B cell (primary cell): ENCODE data around the gene TLL1. TPM values are rescaled to one million over a fixed set of nuclear protein-coding genes. Genes with fewer than 3 reads are reported as not detected.

ENCODE experiments used
- ATAC-seq: fragments of 200-7000 bp; cut with Tn5 transposase; one replicate; pipeline ENCODE4 v1.10.0; 2021; ENCODE audit warnings: low read depth, mild to moderate bottlenecking, moderate number of reproducible peaks, moderate library complexity
- CTCF ChIA-PET: fragments of 350-600 bp; sonication (Branson Sonifier 250); formaldehyde crosslinking; loops from one replicate; lab custom pipeline; 2021; ENCODE audit warnings: antibody characterized with exemption, inconsistent platforms; lab: Charles Lee
- POLR2A ChIA-PET: fragments of 350-600 bp; sonication (Branson Sonifier 250); formaldehyde crosslinking; loops from one replicate; lab custom pipeline; 2021; ENCODE audit warnings: antibody characterized with exemption; lab: Charles Lee
- DNase-seq: peaks from one replicate; pipeline ENCODE4 v3.0.0; 2013
- H2AFZ ChIP-seq: 2 replicates; pipeline ENCODE4 v1.6.1; 2012; ENCODE audit warnings: mild to moderate bottlenecking, low read depth, low read length; ENCODE audit not compliant: insufficient read depth, poor library complexity, severe bottlenecking
- H3K27ac ChIP-seq, 2 donors: 1 replicate in 1 of 2; 2 replicates in 1 of 2; pipeline ENCODE4 v1.5.1; 2012 to 2013; ENCODE audit warnings: low read length in 2 of 2, mild to moderate bottlenecking in 2 of 2, moderate library complexity in 1 of 2
- H3K27me3 ChIP-seq, 4 experiments: fragments of 200-600 bp in 1 of 4; sonication (generic) in 1 of 4; replicated peaks in 1 of 4; 1 replicate in 2 of 4; 2 replicates in 2 of 4; pipeline versions ENCODE4 v1.6.1 to v1.7.0; 2013 to 2016; ENCODE audit warnings: low read length in 3 of 4, mild to moderate bottlenecking in 2 of 4, mixed read lengths in 1 of 4, moderate library complexity in 1 of 4; ENCODE audit not compliant: insufficient read depth in 4 of 4, control insufficient read depth in 3 of 4; ENCODE audit errors: control extremely low read depth in 1 of 4
- H3K36me3 ChIP-seq, 2 experiments: replicated peaks in 1 of 2; 1 replicate in 1 of 2; 2 replicates in 1 of 2; pipeline versions ENCODE4 v1.6.1 to v1.7.1; 2013; ENCODE audit warnings: low read length in 1 of 2; ENCODE audit not compliant: insufficient read depth in 2 of 2, control insufficient read depth in 1 of 2; ENCODE audit errors: control extremely low read depth in 1 of 2, extremely low read depth in 1 of 2
- H3K4me1 ChIP-seq, 2 donors: fragments of 200-600 bp in 1 of 2; sonication (generic) in 1 of 2; 1 replicate in 1 of 2; 2 replicates in 1 of 2; pipeline versions ENCODE4 v1.5.1 to v1.6.1; 2013 to 2017; ENCODE audit warnings: low read length in 2 of 2; ENCODE audit not compliant: control insufficient read depth in 2 of 2, insufficient read depth in 2 of 2
- H3K4me2 ChIP-seq: replicated peaks from 2 replicates; pipeline ENCODE3; 2012; ENCODE audit warnings: mild to moderate bottlenecking, low read depth, low read length; ENCODE audit not compliant: poor library complexity, severe bottlenecking
- H3K4me3 ChIP-seq, 5 experiments: fragments of 200-600 bp in 1 of 5; sonication (generic) in 1 of 5; 1 replicate in 3 of 5; 2 replicates in 2 of 5; pipeline versions ENCODE4 v1.5.1 to v1.7.0; 2011 to 2016; ENCODE audit warnings: low read length in 4 of 5, mild to moderate bottlenecking in 4 of 5, low read depth in 2 of 5, control low read depth in 1 of 5, moderate library complexity in 1 of 5; ENCODE audit not compliant: insufficient read depth in 1 of 5; ENCODE audit errors: control extremely low read depth in 1 of 5, extremely low read depth in 1 of 5
- H3K79me2 ChIP-seq: fragments of 200-600 bp; sonication (generic); one replicate; pipeline ENCODE4 v1.6.0; 2016; ENCODE audit warnings: low read length; ENCODE audit not compliant: control insufficient read depth, insufficient read depth
- H3K9ac ChIP-seq: fragments of 200-600 bp; sonication (generic); 2 replicates; pipeline ENCODE4 v1.6.1; 2017; ENCODE audit warnings: mild to moderate bottlenecking, low read length, moderate library complexity
- H3K9me3 ChIP-seq, 3 donors: one replicate each; pipeline versions ENCODE4 v1.6.1 to v1.7.1; 2013; ENCODE audit warnings: low read length in 2 of 3; ENCODE audit not compliant: control insufficient read depth in 2 of 3, insufficient read depth in 1 of 3; ENCODE audit errors: control extremely low read depth in 1 of 3
- H4K20me1 ChIP-seq: 2 replicates; pipeline ENCODE4 v1.6.0; 2012; ENCODE audit warnings: mild to moderate bottlenecking, low read length; ENCODE audit not compliant: insufficient read depth, control insufficient read depth, poor library complexity, severe bottlenecking
- H3K27ac Mint-ChIP-seq: one replicate; pipeline ENCODE4 v1.8.0; 2021; ENCODE audit warnings: mixed read lengths
- H3K27me3 Mint-ChIP-seq: one replicate; pipeline ENCODE4 v1.8.0; 2021; ENCODE audit warnings: mixed read lengths
- H3K4me1 Mint-ChIP-seq: one replicate; pipeline ENCODE4 v1.8.0; 2021; ENCODE audit warnings: mixed read lengths
- H3K4me3 Mint-ChIP-seq: one replicate; pipeline ENCODE4 v1.8.0; 2021; ENCODE audit warnings: mixed read lengths
- H3K9me3 Mint-ChIP-seq: one replicate; pipeline ENCODE4 v1.8.0; 2022; ENCODE audit warnings: mixed read lengths; ENCODE audit not compliant: insufficient read depth
- EZH2 ChIP-seq: IDR thresholded peaks from 2 replicates; pipeline ENCODE4 v1.6.1; 2012; ENCODE audit warnings: borderline replicate concordance, low read depth, mild to moderate bottlenecking, moderate library complexity, low read length; ENCODE audit not compliant: insufficient read depth, poor library complexity, severe bottlenecking
- WGBS: methylation state at CpG from one replicate; pipeline ENCODE4 v1.1.5; 2013; ENCODE audit warnings: missing lambda C conversion rate; ENCODE audit not compliant: insufficient coverage; 5-methylcytosine and 5-hydroxymethylcytosine counted together
- intact Hi-C: fragments of 100-400 bp; cut with micrococcal nuclease; formaldehyde crosslinking; loops from one replicate; pipeline ENCODE4 v1.10.0; 2022
- polyA plus RNA-seq: library from polyadenylated mRNA; depleted of rRNA; stranded (reverse); fragments of >200 nt; gene quantifications from 2 replicates; pipeline ENCODE4 v1.2.3, GENCODE V29; 2012
- total RNA-seq, 2 donors: library from RNA; stranded (reverse); fragments of 120-200 nt in 1 of 2; gene quantifications; 1 replicate in 1 of 2; 2 replicates in 1 of 2; pipeline versions ENCODE4 v1.2.3 to v1.2.4, GENCODE V29; 2013 to 2022
- TF ChIP-seq, protein P1 (sequence below): fragments of 200-600 bp; IDR thresholded peaks from one replicate; pipeline ENCODE4 v1.8.0; 2022; ENCODE audit warnings: antibody characterized with exemption, mild to moderate bottlenecking

Gene TLL1
- total and polyA plus RNA-seq, 2 donors (not counting 1 experiment from before 2014, with no cell fraction given) = not detected

- H3K4me3 Mint-ChIP-seq = no peak overlapping the region
- Histone ChIP-seq H3K4me3 (no peak overlapping the region), H3K79me2 (no peaks in the 10 kb centered on the region), H3K27ac (no peak overlapping the region), H3K4me1 (no peaks in the 10 kb centered on the region), H3K36me3 (no peaks in the 10 kb centered on the region), H3K4me2 (no peak overlapping the region), H3K27me3 (no peaks in the 10 kb centered on the region), H4K20me1 (no peaks in the 10 kb centered on the region), H2AFZ (no peak overlapping the region), H3K9ac (no peak overlapping the region), H3K9me3 (no peaks in the 10 kb centered on the region)
- H3K4me1 Mint-ChIP-seq = no peaks in the 10 kb centered on the region
- no peak overlapping the region for H3K27ac Mint-ChIP-seq
- no peaks in the 10 kb centered on the region for H3K27me3 Mint-ChIP-seq
- DNase-seq (no peak), ATAC-seq (no peak)
- intact Hi-C loops = no loop called here
- POLR2A ChIA-PET = no interaction called here
- no CpG with 5 or more reads among the region's 1 CpG for WGBS
- TF ChIP-seq EZH2 = no peak
- TF ChIP-seq, protein P1, sequence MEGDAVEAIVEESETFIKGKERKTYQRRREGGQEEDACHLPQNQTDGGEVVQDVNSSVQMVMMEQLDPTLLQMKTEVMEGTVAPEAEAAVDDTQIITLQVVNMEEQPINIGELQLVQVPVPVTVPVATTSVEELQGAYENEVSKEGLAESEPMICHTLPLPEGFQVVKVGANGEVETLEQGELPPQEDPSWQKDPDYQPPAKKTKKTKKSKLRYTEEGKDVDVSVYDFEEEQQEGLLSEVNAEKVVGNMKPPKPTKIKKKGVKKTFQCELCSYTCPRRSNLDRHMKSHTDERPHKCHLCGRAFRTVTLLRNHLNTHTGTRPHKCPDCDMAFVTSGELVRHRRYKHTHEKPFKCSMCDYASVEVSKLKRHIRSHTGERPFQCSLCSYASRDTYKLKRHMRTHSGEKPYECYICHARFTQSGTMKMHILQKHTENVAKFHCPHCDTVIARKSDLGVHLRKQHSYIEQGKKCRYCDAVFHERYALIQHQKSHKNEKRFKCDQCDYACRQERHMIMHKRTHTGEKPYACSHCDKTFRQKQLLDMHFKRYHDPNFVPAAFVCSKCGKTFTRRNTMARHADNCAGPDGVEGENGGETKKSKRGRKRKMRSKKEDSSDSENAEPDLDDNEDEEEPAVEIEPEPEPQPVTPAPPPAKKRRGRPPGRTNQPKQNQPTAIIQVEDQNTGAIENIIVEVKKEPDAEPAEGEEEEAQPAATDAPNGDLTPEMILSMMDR = no peak
- H3K9me3 Mint-ChIP-seq = peaks cover 2% of the 10 kb centered on the region
- CTCF ChIA-PET = no interaction called here
Observed at GRCh38 chr4:166075599-166075998, 202.6 kb downstream of the TLL1 start.

- Histone ChIP-seq H4K20me1 (no peaks in the 10 kb centered on the region), H3K27ac (no peak overlapping the region), H2AFZ (no peak overlapping the region), H3K4me1 (no peaks in the 10 kb centered on the region), H3K79me2 (no peaks in the 10 kb centered on the region), H3K4me2 (no peak overlapping the region), H3K9ac (no peak overlapping the region), H3K4me3 (no peak overlapping the region), H3K27me3 (no peaks in the 10 kb centered on the region), H3K9me3 (no peaks in the 10 kb centered on the region), H3K36me3 (no peaks in the 10 kb centered on the region)
- DNase-seq (no peak), ATAC-seq (no peak)
- ChIA-PET CTCF (no interaction called here), POLR2A (no interaction called here)
- intact Hi-C loops = no loop called here
- no peak overlapping the region for H3K27ac Mint-ChIP-seq
- H3K4me3 Mint-ChIP-seq = no peak overlapping the region
- no peaks in the 10 kb centered on the region for H3K27me3 Mint-ChIP-seq
- peaks cover 2% of the 10 kb centered on the region for H3K9me3 Mint-ChIP-seq
- 93% methylated on average over 2 of the region's 4 CpGs for WGBS
- H3K4me1 Mint-ChIP-seq = no peaks in the 10 kb centered on the region
- TF ChIP-seq EZH2 = no peak
- TF ChIP-seq, protein P1 = no peak
Observed at GRCh38 chr4:166077782-166078181, 204.7 kb downstream of the TLL1 start.
